ENCODE results near the gene ZC3H7B. TPM values are rescaled to one million over a fixed set of nuclear protein-coding genes. Genes with fewer than 3 reads are reported as not detected.
A peak's percentile ranks its signal among the peaks of the same experiment; 100 is the strongest.

Gene ZC3H7B
- total RNA-seq, 4 donors from 2014 or later: 29.5 to 43.6 (median 35.7) TPM

- intact Hi-C loops (cut with DNase I; ENCODE audit: low total_unique reads): no loop called here
- in situ Hi-C loops (cut with MboI; ENCODE audit: low pct_ligation_motif_present in 1 of 4, low pct_unique_long_range_greater_than_20kb in 1 of 4, low sequenced_read_pairs in 3 of 4): no loop called here
- 94% methylated on average over 3 to 9 of the region's 9 CpGs for WGBS, 2 donors (ENCODE audit: low coverage in 1 of 2)
Observed at GRCh38 chr22:41296826-41297667, 4.3 kb upstream of the ZC3H7B start.

GRCh38 chr22:41300661-41301060 lies 664 bp upstream of the ZC3H7B start:
- in situ Hi-C loops (cut with MboI; ENCODE audit: low pct_ligation_motif_present in 1 of 4, low pct_unique_long_range_greater_than_20kb in 1 of 4, low sequenced_read_pairs in 3 of 4): no loop called here
- Histone ChIP-seq H3K4me1 (peaks cover 4 to 26% (median 14%) of the 10 kb centered on the region in 4 donors), H3K9me3 (no peaks in the 10 kb centered on the region), H3K27ac (peak overlapping the region; percentile 85 to 90 (median 88)), H3K36me3 (no peaks in the 10 kb centered on the region), H3K4me3 (peak overlapping the region in 3 of 4 donors; percentile 89 to 90 (median 90)), H3K27me3 (no peaks in the 10 kb centered on the region)
- intact Hi-C loops (cut with DNase I; ENCODE audit: low total_unique reads): no loop called here
- 0 to 36% methylated on average over 2 to 7 of the region's 7 CpGs for WGBS, 2 donors (ENCODE audit: low coverage in 1 of 2)
- no peak for DNase-seq
- no peak for TF ChIP-seq CTCF (IDR thresholded peaks at IDR 0.05)

More at GRCh38 chr22:41296826-41297667, 4.3 kb upstream of the ZC3H7B start:
- Histone ChIP-seq H3K27ac (no peak overlapping the region), H3K4me1 (peaks cover 4 to 7% (median 6%) of the 10 kb centered on the region in 4 donors), H3K4me3 (no peak overlapping the region), H3K9me3 (no peaks in the 10 kb centered on the region), H3K36me3 (no peaks in the 10 kb centered on the region), H3K27me3 (no peaks in the 10 kb centered on the region)
- no peak for DNase-seq
- TF ChIP-seq POLR2A (IDR thresholded peaks at IDR 0.05) (no peak), CTCF (IDR thresholded peaks at IDR 0.05) (no peak), POLR2AphosphoS5 (IDR thresholded peaks at IDR 0.05) (no peak)

- in situ Hi-C loops (cut with MboI; ENCODE audit: low pct_ligation_motif_present in 1 of 4, low pct_unique_long_range_greater_than_20kb in 1 of 4, low sequenced_read_pairs in 3 of 4): no loop called here
- H3K36me3 ChIP-seq: no peaks in the 10 kb centered on the region
- no peak for DNase-seq
- WGBS, 2 donors (ENCODE audit: low coverage in 1 of 2): 0% methylated on average over 7 of the region's 60 CpGs; no CpG with 5 or more reads in 1 of the 2 donors
- intact Hi-C loops (cut with DNase I; ENCODE audit: low total_unique reads): no loop called here
- H3K27me3 ChIP-seq: no peaks in the 10 kb centered on the region
- peaks cover 4 to 27% (median 14%) of the 10 kb centered on the region in 4 donors for H3K4me1 ChIP-seq
- H3K27ac ChIP-seq: peak overlapping the region; percentile 85 to 90 (median 88)
- no peaks in the 10 kb centered on the region for H3K9me3 ChIP-seq
- peak overlapping the region; percentile 35 to 90 (median 90) for H3K4me3 ChIP-seq
- no peak for TF ChIP-seq POLR2A (IDR thresholded peaks at IDR 0.05)
- TF ChIP-seq POLR2AphosphoS5 (IDR thresholded peaks at IDR 0.05): no peak
- no peak for TF ChIP-seq CTCF (IDR thresholded peaks at IDR 0.05)
- TF ChIP-seq EP300 (IDR thresholded peaks at IDR 0.05; ENCODE audit: low read depth): no peak
Observed at GRCh38 chr22:41302021-41302767, 869 bp downstream of the ZC3H7B start.

- H3K4me3 ChIP-seq: peak overlapping the region; percentile 35 to 90 (median 90)
- intact Hi-C loops (cut with DNase I; ENCODE audit: low total_unique reads) (no loop called here), in situ Hi-C loops (cut with MboI; ENCODE audit: low pct_ligation_motif_present in 1 of 4, low pct_unique_long_range_greater_than_20kb in 1 of 4, low sequenced_read_pairs in 3 of 4) (no loop called here)
- H3K9me3 ChIP-seq: no peaks in the 10 kb centered on the region
- no peaks in the 10 kb centered on the region for H3K27me3 ChIP-seq
- 0 to 4% methylated on average over 3 to 5 of the region's 5 CpGs for WGBS, 2 donors (ENCODE audit: low coverage in 1 of 2)
- peaks cover 7 to 34% (median 16%) of the 10 kb centered on the region in 4 donors for H3K4me1 ChIP-seq
- H3K36me3 ChIP-seq: no peaks in the 10 kb centered on the region
- peak overlapping the region; percentile 85 to 90 (median 88) for H3K27ac ChIP-seq
- no peak for TF ChIP-seq EP300 (IDR thresholded peaks at IDR 0.05; ENCODE audit: low read depth)
- no peak for TF ChIP-seq CTCF (IDR thresholded peaks at IDR 0.05)
- TF ChIP-seq POLR2AphosphoS5 (IDR thresholded peaks at IDR 0.05): no peak
- TF ChIP-seq POLR2A (IDR thresholded peaks at IDR 0.05): no peak
- no peak for DNase-seq
Observed at GRCh38 chr22:41302811-41303210, 1.5 kb downstream of the ZC3H7B start.
